Left hindlimb (tissue), 1 donor: Measurements from ENCODE around the gene RFX2.

ENCODE experiments used
- DNase-seq: peaks from one replicate; pipeline ENCODE4 v3.0.0-alpha.2; 2018

The RFX2 gene

DNA sequence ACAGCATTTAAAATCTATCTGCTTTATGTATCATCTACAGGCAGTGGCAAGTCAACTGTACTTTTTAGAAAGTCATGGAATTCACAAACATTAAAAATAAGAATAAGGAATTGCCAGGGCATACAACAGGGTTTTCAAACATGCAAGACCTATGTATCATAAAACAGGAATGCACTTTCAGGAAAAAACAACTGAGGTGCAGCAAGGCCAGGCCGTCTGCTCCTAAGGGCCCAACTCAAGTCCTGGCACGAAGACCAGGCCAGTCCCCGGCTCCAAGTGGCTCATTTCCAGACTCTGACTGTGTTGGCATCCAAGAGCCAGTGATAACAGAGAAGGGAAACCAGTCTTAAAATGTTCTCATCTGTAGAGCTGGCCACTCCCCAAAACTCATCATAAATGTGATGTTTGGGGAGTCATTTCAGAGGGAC lies 7.1 kb downstream of the RFX2 start:
- no peak for DNase-seq

DNA sequence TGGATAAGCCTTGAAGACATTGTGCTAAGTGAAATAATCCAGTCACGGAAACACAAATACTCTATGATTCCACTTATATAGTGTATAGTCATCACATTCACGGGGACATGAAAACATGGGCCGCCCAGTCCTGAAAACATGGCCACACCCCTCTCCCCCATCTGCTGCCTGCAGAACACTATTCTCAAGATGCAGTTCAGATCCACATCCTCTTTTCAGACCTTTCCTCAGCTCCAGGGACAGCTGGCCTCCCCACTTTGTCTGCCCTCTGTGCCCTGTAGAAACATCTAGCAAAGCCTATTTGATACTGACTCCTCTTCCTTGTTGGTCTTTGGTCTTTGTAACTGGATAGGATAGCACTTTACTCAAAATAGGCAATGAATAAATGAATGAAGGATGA lies 8.3 kb downstream of the RFX2 start:
- no peak for DNase-seq

DNA sequence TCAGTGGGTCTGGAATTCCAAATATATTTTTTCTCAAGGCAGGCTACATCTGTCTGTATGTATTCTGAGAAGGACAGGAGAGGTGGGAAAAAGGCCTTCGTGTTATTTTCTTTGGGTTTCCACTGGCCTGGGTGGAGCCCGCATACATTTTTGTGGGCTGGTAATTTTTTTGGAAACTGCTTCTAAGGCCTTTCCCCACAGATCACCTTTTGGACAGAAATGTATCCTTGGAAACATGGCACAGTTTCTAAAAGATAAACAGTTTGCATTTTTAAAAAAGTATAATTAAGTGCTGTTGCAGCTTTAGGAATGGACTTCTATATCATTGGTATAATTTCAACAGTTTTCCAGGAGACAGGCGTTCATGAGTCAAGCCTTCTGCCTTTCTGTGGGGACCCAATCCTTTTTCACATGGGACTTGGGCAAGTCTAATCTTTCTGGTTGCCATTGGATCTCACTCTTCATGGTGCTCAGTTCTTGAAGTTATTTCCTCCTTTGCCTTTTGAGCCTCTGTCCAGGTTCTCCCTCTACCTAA lies 8.9 kb downstream of the RFX2 start:
- DNase-seq, result no peak

DNA sequence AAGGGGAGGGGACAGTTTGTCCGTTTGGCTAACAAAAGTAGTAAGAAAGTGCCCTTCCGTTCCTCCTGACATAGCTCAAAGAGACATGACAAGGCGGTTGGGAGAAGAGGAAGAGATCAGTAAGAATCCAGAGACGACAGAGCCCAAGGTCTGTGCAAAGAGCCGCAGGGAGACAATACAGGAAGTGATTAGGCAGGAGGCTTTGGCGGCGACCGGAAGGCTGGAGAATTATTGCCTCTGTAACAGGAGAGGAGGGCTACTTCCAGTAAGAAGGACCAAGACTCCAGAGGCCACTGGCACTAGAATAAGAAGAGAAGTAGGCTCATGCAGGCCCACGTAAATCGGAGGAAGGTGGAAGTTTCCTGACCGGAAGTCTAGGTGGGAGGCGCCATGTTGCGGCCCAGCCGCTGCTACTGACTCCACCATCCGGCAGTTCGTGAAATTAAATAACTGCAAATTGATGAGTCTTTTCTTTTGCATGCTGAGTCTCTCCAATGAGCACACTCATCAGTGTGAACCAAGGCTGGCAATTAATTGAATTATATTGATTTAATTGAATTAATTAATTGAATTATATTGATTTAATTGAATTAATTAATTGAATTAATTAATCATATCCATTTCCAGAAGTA lies 9.9 kb downstream of the RFX2 start:
- DNase-seq, result no peak

DNA sequence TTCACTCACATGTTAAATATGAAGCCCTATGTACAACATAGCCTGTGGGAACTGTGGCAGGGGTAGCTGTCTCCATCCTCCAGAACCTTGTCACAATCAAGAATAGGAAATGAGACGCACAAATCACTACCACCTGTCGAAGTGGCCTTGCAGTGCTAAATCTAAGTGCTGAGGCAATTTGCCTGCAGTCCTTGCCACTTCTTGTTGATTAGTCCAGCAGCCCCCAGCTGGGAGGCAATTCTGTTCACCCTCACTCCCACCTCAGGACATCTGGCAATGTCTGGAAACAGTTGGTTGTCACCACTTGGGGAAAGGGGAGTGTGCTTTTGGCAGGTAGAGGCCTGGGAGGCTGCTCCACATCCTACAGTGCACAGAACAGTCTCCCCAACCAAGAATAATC lies 10.7 kb downstream of the RFX2 start:
- no peak for DNase-seq

DNA sequence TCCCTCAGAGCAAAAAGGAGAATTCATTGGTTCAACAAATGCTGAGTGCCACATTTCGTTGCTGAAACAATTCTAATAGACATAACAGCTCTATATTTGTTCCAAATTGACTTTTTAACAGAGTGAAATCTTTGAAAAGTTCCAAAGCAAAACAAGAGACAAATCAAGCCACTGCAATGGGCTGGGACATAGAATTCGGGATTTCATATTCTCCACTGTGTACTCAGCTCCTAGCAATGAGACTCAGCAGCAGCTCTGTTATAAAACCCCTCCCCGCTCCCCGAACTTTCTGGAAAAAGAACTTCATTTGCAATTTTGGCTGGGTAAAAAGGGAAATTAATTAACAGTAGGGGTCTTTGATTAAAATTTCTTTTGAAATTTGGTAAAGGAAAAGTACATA lies 11.3 kb downstream of the RFX2 start:
- no peak for DNase-seq

DNA sequence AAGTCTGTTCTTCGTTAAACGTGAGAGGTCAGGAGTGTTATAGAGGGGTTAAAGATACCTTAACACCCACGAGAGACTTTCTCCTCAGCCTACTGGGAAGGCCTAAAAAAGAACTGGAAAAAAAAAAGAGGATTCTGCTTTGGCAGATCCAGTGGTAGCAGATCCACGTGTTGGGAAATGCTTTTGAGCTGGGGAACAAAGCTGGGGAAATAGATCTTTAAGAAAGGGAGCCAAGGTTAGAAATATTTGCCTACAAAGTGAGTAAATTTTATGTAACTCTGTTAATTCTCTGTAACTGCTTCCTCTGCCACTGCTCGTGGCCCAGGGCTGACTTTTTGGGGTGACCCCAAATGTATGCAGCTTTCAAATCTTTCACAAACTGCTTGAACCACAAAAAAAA lies 11.7 kb downstream of the RFX2 start:
- DNase-seq, result no peak

DNA sequence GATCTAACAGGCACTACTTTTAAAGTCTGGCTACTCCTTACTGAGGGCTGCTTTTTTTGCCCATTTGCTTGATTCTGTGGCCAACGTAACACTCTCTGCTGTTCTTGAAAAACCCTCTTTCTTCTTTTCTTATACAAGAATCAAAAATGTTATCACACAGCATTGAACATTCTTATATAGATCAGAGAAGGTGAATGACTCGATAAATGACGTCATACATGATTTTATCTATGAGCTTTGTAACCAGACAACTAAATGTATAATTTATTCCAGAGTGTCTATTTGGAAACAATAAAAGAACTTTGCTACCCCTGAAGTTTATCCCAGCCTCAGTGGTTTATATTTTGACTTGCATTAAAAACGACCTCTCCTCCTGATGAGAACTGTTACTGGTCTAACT lies 12.4 kb downstream of the RFX2 start:
- no peak for DNase-seq

DNA sequence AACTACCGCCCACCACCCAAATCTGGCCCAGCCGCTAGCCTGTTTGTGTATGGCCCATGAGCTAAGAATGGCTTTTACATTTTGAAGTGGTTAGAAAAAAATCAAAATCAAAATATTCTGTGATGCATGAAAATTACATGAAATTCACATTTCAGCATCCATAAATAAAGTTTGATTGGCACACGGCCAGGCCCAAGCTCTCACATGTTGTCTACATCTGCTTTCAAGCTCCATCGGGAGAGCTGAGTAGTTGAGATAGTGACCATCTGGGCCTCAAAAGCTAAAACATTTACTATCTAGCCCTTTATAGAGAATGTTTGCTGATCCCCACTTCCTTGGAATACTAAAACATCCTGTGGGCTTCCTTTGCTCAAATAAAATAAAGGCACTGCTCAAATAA lies 14.5 kb downstream of the RFX2 start:
- DNase-seq, result no peak

DNA sequence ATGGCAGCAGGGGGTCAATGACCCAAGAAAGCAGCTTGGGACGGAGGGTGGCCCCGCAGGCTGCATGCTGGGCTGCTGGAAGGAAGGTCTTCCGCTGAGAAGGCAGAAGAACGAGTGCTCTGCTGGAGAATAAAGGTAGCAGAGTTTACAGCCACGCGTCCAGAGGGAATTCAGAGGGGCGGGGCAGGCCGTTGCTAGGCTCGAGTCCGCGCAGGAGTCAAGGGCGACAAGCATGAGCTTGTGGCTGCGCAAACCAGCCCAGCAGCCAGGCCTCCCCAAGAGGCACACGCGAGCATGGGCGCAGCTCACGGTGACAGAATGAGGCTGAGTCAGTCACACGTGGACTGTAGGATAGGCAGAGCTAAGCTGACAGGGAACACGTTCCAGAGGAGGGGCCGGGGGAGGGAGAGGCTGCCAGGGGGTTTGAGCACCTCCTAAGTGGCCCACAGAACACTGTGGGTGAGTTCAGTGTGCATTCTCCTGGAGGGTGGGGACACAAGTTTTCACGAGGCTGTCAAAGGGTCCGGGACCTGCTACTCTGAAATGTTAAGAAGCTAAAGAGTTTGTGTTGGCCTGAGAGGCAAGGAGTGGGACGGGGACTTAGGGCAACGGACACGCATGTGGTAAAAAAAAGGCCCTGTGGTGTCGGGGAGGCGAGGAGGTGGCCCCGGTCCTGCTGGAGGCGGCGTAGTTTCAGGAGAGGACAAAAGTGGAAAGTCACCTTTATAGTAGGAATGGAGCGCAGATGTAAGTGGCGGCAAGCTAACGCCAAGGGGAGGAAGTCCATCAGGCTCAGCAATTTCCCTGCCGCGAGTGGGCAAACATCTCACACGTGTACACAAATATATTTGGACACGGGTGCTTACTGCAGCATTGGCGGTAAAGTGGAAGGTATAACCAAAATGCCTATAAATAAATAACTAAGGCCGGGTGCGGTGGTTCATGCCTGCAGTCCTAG lies 17.7 kb downstream of the RFX2 start:
- peak; percentile 82 for DNase-seq

DNA sequence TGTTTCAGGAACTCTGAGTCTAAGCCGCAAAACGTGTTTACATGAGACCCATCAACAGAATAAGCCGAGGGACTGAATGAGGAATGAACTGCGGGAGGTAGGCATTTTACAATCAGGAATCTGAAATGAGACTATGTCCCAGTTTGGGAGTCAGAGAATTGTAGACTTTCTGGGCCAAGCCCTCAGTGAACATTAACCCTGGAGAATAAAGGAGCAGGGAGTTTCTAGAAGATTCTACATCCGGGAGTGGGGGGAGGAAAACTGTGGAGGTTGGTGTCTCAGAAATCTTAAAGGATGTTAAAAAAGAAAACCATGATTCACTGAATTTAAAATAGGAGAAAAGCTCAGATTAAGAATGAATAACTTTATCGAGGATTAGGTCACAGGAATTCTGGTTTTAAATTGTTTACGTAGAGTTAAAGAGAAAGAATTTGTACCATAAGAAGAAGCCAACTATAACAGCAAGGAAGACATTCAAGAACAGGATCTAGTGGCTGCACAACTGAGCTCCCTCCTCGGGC lies 18.5 kb downstream of the RFX2 start:
- no peak for DNase-seq

DNA sequence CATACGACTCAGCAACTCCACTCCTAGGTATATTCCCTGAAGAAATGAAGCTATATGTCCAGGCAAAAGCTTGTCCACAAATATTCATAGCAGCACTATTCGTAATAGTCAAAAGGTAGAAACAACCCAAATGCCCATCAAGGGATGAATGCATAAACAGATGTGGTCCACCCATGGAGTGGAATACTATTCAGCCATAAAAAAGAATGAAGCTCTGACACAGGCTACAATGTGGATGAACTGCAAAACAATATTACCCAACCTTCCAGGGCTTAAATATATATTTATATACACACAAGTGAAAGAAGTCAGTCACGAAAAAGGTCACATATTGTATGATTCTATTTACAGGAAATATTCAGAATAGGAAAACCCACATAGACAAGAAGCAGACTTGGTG lies 19.7 kb downstream of the RFX2 start:
- no peak for DNase-seq

DNA sequence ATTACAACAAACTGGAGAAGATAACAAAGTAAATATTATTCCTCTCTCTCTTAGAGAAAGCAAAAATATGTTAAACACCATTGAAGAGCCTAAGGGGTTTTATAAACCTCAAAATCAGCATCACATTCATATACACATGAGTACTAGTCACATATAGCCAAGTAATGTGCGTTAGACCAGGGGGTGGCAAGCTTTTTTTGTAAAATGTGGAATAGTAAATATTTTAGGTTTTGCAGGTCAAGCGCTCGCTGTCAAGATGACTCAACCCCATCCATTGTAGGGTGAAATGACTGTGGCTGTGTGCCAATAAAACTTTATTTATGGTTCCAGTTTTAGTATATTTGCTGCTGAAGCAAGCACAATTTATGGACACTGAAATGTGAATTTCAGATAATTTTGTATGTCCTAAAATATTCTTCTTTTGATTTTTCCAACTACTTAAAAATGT lies 21.7 kb downstream of the RFX2 start:
- DNase-seq, result no peak

DNA sequence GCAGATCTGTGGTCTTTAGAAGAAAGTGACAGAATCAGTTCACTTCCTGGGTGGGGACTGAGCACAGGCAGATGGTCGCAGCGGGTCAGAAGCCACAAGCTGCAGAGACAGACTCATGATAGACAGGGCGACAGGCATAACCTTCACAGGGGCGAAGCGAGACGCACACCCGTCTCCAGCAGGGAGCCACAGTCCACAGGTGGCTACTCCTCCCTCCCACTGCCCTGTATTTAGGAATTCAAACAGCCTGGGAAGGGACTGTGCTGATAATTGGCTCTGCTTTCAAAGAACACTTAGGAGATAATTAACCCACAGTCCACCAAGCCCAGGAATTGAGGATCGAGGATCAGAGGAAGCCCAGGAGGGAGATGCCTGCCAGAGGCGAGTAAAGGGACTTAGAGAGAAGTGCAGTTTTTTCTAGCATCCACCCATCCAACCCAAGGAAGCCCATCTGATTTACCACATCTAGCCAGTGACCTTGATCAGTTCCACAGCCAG lies 23.2 kb downstream of the RFX2 start:
- no peak for DNase-seq

DNA sequence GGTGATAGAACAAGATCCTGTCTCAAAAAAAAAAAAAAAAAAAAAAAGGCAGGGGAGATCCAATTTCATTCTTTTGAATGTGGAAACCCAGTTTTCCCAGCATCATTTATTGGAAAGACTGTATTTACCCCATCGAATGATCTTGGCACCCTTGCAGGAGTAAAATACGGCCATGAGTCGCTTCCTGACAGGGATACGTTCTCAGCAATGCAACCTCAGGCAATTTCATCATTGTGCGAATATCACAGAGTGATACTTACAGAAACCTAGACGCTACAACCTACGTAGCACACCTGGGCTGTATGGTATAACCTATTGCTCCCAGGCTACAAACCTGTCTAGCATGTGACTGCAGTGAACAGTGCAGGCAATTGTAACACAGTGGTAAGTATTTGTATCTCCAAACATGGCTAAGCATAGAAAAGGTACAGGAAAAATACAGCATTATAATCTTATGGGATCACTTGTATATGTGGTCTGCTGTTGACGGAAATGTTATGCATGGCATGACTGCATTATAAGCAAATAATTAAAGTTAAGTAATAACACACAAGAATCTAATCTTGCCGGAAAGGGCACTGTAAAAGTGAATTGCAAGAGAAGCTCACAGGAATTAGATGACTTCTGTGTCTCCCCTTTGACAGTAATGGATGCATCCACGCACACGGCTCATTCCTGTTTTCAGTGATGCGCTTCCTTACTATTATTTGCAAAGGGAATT lies 24.1 kb downstream of the RFX2 start:
- no peak for DNase-seq

DNA sequence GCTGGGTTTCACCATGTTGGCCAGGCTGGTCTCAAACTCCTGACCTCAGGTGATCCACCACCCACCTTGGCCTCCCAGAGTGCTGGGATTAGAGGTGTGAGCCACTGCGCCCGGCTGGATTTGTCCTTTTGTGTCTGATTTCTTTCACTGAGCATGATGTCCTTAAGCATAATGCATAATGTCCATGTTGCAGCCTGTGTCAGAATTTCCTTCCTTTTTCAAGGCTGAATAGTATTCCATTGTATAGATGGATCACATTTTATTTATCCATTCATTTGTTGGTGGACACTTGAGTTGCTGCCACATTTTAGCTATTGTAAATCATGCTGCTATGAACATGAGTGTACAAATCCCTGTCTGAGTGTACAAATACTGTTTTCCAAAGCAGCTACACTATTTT lies 25.5 kb downstream of the RFX2 start:
- no peak for DNase-seq

DNA sequence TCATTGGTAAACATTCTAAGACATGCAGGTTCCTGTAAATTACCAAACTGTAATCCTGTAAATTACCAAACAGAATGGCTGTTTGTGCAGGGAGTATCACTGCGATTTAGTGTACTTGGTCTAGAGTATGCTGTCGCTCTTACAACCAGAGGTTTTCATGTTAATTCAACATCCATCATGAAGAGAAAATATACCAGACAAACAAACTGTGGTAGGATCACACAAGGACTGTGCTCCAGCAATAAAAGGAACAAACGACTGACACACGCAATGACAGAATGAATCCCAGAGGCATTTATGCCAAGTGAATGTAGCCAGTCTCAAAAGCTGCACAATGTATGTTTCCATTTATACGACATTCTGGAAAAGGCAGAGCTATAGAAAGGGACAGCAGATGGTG lies 31.2 kb downstream of the RFX2 start:
- DNase-seq, result no peak

DNA sequence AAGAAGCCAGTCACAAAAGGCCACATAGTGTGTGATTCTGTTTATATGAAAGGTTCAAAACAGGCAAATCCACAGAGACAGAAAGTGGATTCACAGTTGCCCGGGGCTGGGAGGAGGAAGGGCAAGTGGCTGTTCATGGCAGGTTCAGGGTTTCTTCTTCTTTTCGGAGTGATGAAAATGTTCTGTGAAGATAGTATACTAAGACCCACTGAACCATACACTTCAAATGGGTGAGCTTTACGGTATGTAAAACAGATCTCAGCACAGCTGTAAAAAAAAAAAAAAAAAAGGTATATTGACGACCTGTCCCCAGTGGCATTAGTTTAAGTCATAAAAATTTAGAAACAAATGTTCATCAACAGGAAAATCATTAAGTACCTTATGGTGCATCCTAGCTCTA lies 32.2 kb downstream of the RFX2 start:
- no peak for DNase-seq

DNA sequence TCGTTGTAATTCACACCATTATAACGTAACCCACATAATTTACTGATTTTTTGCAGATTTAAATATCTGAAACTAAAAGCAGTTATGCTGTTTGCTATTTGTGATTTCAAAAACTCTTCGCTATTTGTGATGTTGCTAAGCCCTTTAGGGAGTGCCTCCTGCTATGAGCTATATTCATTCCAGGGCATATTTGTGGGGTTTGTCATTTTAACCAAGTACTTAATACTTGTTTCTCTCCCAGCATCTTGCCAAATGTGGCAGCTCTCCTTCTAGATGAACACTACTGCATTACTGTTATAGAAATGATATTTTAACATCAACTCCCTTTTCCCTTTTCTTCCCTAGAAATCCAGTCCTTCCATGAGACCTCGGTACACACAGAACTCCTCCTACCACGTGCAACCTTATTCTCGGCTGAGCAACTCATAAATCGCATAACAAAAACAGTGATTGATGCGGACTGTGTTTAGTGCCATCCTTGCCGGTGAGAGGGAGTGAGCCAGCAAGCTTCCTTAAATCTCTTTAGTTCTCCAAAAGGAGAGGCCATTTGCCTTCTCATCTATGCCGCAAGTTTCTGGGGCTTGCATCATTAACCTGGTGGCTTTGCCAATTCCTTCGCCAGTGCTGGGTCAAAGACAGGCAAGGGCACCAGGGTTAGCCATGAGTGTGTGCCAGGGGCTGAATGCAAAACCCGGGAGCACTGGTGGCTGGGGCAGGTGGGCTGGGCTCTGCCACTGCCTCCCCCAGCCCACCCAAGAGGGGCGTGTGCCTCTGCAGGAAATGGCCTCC lies 33.4 kb downstream of the RFX2 start:
- no peak for DNase-seq

DNA sequence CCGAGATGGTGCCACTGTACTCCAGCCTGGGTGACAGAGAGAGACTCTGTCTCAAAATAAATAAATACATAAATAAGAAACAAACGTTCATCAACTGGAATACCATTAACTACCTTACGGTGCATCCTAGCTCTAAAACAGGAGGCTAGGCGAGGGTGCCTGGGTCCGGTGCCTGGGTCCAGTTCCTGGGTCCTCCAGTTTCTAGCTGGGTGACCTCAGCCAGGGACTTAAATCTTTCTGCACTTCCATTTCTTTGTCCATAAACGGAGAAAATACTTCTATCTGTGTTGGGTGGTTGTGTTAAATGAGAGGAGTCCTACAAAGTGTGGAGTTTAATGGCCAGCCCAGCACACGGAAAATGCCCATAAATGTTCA lies 34.0 kb downstream of the RFX2 start:
- DNase-seq, result no peak

DNA sequence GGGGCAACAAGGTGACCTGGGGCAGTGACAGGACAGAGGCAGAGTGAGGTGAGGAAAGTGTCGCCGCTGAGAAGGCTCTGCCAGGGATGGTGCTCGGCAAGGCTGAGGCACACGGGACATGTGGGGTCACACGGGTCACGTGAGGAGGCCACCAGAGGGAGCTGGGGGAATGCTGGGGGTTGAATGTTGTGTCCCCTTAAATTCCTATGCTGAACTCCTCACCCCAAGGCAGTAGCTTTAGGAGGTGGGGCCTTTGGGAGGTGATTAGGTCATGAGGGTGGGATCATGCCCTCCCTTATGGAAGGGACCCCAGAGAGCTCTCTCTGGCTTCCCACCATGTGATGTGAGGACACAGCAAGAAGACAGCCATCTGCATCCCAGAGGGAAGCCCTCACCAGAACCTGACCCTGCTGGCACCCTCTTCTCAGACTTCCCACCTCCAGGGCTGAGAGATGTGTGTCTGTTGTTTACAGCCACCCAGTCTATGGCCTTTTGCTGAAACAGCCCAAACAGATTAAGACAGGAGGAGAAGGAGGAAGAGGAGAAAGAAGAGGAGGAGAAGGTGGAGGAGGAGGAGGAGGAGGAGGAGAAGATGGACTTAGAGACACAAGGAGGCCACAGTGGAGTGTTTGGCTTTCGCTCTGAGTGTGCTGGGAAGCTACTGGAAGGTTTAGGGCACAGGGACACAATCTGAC lies 35.4 kb downstream of the RFX2 start:
- no peak for DNase-seq
